HepG2 (cell line): ENCODE results near the gene ASAP2. TPM values are rescaled to one million over a fixed set of nuclear protein-coding genes. Genes with fewer than 3 reads are reported as not detected.

Experiments
- ATAC-seq: fragments of 200-7000 bp; cut with Tn5 transposase; 3 replicates; pipeline ENCODE4 v1.9.1; 2020; ENCODE audit warnings: mild to moderate bottlenecking, moderate library complexity
- BruUV-seq: library from RNA; stranded (reverse); fragments of 400-500 nt; replicated peaks from 2 replicates; lab custom pipeline; 2021; lab: Mats Ljungman, UMichigan
- CTCF ChIA-PET: fragments of 300-600 bp; formaldehyde crosslinking; extraction: SDS; loops from one replicate; lab custom pipeline; 2021; ENCODE audit warnings: low total read pairs, inconsistent platforms, low intra/inter-chr PET ratio; lab: Yijun Ruan, JAX
- POLR2A ChIA-PET: fragments of 350-600 bp; sonication (Branson Sonifier 250); formaldehyde crosslinking; loops from one replicate; lab custom pipeline; 2020; ENCODE audit warnings: antibody characterized with exemption, inconsistent platforms; lab: Yijun Ruan, JAX
- DNase-seq: peaks from one replicate; pipeline ENCODE4 v3.0.0-alpha.2; 2015; ENCODE audit warnings: low spot score
- FAIRE-seq: peaks from 3 replicates; lab custom pipeline; 2011; peaks lifted over from hg19 to GRCh38; lab: Jason Lieb, UNC
- H2AFZ ChIP-seq: one replicate; pipeline ENCODE4 v1.6.1; 2011; ENCODE audit warnings: low read length, inconsistent platforms
- H3K27ac ChIP-seq: fragments of 300-600 bp; 3 replicates; pipeline ENCODE4 v1.8.0; 2011; ENCODE audit warnings: mixed run types, mild to moderate bottlenecking, mixed read lengths, low read length, inconsistent platforms; ENCODE audit not compliant: insufficient read depth; ENCODE audit errors: extremely low read length
- H3K27me3 ChIP-seq, 2 experiments: fragments of 200-600 bp in 1 of 2; 2 replicates in 1 of 2; 3 replicates in 1 of 2; pipeline versions ENCODE4 v1.6.0 to v1.8.0; 2011; ENCODE audit warnings: low read length in 2 of 2, mild to moderate bottlenecking in 2 of 2, moderate library complexity in 2 of 2, inconsistent platforms in 1 of 2; ENCODE audit not compliant: insufficient read depth in 2 of 2, control insufficient read depth in 1 of 2
- H3K36me3 ChIP-seq, 2 experiments: fragments of 200-600 bp in 1 of 2; replicated peaks in 1 of 2; 2 replicates in 1 of 2; 3 replicates in 1 of 2; pipeline versions ENCODE4 v1.5.1 to v1.8.0; 2011; ENCODE audit warnings: low read length in 2 of 2, inconsistent platforms in 1 of 2; ENCODE audit not compliant: insufficient read depth in 2 of 2, control insufficient read depth in 1 of 2
- H3K4me1 ChIP-seq: 2 replicates; pipeline ENCODE4 v1.5.1; 2012; ENCODE audit warnings: low read length, inconsistent platforms; ENCODE audit not compliant: insufficient read depth
- H3K4me2 ChIP-seq: 2 replicates; pipeline ENCODE4 v1.6.0; 2011; ENCODE audit warnings: low read depth, low read length, inconsistent platforms
- H3K4me3 ChIP-seq, 3 experiments: fragments of 200-600 bp in 1 of 3; sonication (generic), shearing (Covaris generic) in 1 of 3; replicated peaks in 1 of 3; 2 replicates each; pipeline ENCODE4 v1.5.1; 2011 to 2016; ENCODE audit warnings: low read length in 3 of 3, inconsistent platforms in 2 of 3, low read depth in 2 of 3, mild to moderate bottlenecking in 2 of 3, control low read depth in 1 of 3, mixed read lengths in 1 of 3; ENCODE audit not compliant: insufficient read depth in 1 of 3
- H3K79me2 ChIP-seq: one replicate; pipeline ENCODE4 v1.6.1; 2011; ENCODE audit warnings: low read length, inconsistent platforms; ENCODE audit not compliant: insufficient read depth
- H3K9ac ChIP-seq: 2 replicates; pipeline ENCODE4 v1.6.0; 2011; ENCODE audit warnings: mild to moderate bottlenecking, low read depth, low read length, inconsistent platforms; ENCODE audit not compliant: insufficient read depth
- H3K9me3 ChIP-seq: 2 replicates; pipeline ENCODE4 v1.5.1; 2012; ENCODE audit warnings: mild to moderate bottlenecking, low read length
- H4K20me1 ChIP-seq: 2 replicates; pipeline ENCODE4 v1.6.0; 2011; ENCODE audit warnings: inconsistent platforms, mild to moderate bottlenecking, low read length, moderate library complexity; ENCODE audit not compliant: insufficient read depth
- AKNA ChIP-seq: sonication (generic); formaldehyde crosslinking; IDR thresholded peaks from 2 replicates; pipeline ENCODE4 v1.4.0; 2020; ENCODE audit warnings: missing genetic modification reagents, borderline replicate concordance
- ATRX ChIP-seq: sonication (generic); formaldehyde crosslinking; IDR thresholded peaks from 2 replicates; pipeline ENCODE4 v1.4.0; 2020; ENCODE audit warnings: missing genetic modification reagents, borderline replicate concordance
- BORCS8-MEF2B ChIP-seq: sonication (generic); formaldehyde crosslinking; IDR thresholded peaks from 2 replicates; pipeline ENCODE4 v1.8.0; 2022; ENCODE audit warnings: mild to moderate bottlenecking, missing genetic modification reagents
- CCAR2 ChIP-seq: fragments of 200-400 bp; formaldehyde crosslinking; optimal IDR thresholded peaks from 2 replicates; pipeline ENCODE3; 2018; ENCODE audit warnings: low read depth, mild to moderate bottlenecking, low read length, moderate library complexity
- GMEB1 ChIP-seq: sonication (generic); formaldehyde crosslinking; IDR thresholded peaks from 2 replicates; pipeline ENCODE4 v1.5.1; 2020; ENCODE audit warnings: missing genetic modification reagents, mild to moderate bottlenecking, borderline replicate concordance
- HNRNPUL1 ChIP-seq: fragments of 200-400 bp; formaldehyde crosslinking; IDR thresholded peaks from 2 replicates; pipeline ENCODE4 v1.6.1; 2017; ENCODE audit warnings: low read depth, mild to moderate bottlenecking, low read length, moderate library complexity
- MIER3 ChIP-seq: IDR thresholded peaks from 2 replicates; pipeline ENCODE4 v1.6.1; 2016; ENCODE audit warnings: missing compliant biosample characterization, borderline replicate concordance
- NCOA5 ChIP-seq: sonication (generic); formaldehyde crosslinking; IDR thresholded peaks from 2 replicates; pipeline ENCODE4 v1.4.0; 2020; ENCODE audit warnings: missing genetic modification reagents
- REXO4 ChIP-seq: sonication (generic); formaldehyde crosslinking; IDR thresholded peaks from 2 replicates; pipeline ENCODE4 v1.8.0; 2022; ENCODE audit warnings: missing genetic modification reagents, mild to moderate bottlenecking, borderline replicate concordance
- SETDB1 ChIP-seq: sonication (generic); formaldehyde crosslinking; IDR thresholded peaks from 2 replicates; pipeline ENCODE4 v1.5.1; 2020; ENCODE audit warnings: missing genetic modification reagents, mild to moderate bottlenecking, borderline replicate concordance
- SSRP1 ChIP-seq: IDR thresholded peaks from 2 replicates; pipeline ENCODE4 v1.6.1; 2016; ENCODE audit warnings: control low read depth
- TCF7L2 ChIP-seq: IDR thresholded peaks from 2 replicates; pipeline ENCODE4 v1.6.1; 2011; ENCODE audit warnings: mild to moderate bottlenecking, low read depth, low read length, moderate library complexity
- ZNF230 ChIP-seq: sonication (generic); formaldehyde crosslinking; IDR thresholded peaks from 2 replicates; pipeline ENCODE4 v1.4.0; 2020; ENCODE audit warnings: mild to moderate bottlenecking, missing genetic modification reagents
- ZNF513 ChIP-seq: sonication (generic); formaldehyde crosslinking; conservative IDR thresholded peaks from 2 replicates; pipeline ENCODE4 v1.5.0; 2020; ENCODE audit warnings: missing genetic modification reagents
- ZNF577 ChIP-seq: sonication (generic); formaldehyde crosslinking; IDR thresholded peaks from 2 replicates; pipeline ENCODE4 v1.4.0; 2020; ENCODE audit warnings: mild to moderate bottlenecking, low read depth, missing genetic modification reagents, borderline replicate concordance
- ZNF614 ChIP-seq: IDR thresholded peaks from 2 replicates; pipeline ENCODE4 v1.6.1; 2018; ENCODE audit warnings: missing biosample characterization, missing genetic modification reagents, inconsistent platforms, borderline replicate concordance
- WGBS: methylation state at CpG from one replicate; pipeline ENCODE4 v1.1.6; 2017; ENCODE audit warnings: low lambda C conversion rate; 5-methylcytosine and 5-hydroxymethylcytosine counted together
- in situ Hi-C: cut with HindIII; loops from 2 replicates; pipeline ENCODE4 v1.10.0; 2017; ENCODE audit warnings: low pct_unique_long_range_greater_than_20kb; ENCODE audit not compliant: extremely low pct_ligation_motif_present
- intact Hi-C: fragments of 100-400 bp; cut with micrococcal nuclease; formaldehyde crosslinking; loops from one replicate; pipeline ENCODE4 v1.10.0; 2022; ENCODE audit not compliant: unreplicated experiment
- polyA plus RNA-seq, 8 experiments: library from polyadenylated mRNA; depleted of rRNA in 3 of 8; stranded (reverse) in 7 of 8; unstranded in 1 of 8; fragments of >200 nt; fragmentation: Illumina TruSeq in 4 of 8; extraction: Trizol in 4 of 8; gene quantifications; 2 replicates each; pipeline versions ENCODE4 v1.2.1 to v1.2.3, GENCODE V29; 2011 to 2016; ENCODE audit warnings: low read depth in 4 of 8, missing spikeins in 1 of 8, mixed read lengths in 1 of 8; ENCODE audit not compliant: insufficient read depth in 1 of 8
- total RNA-seq, 5 experiments: library from RNA; depleted of rRNA; stranded (reverse); fragments of >200 nt; fragmentation: Illumina TruSeq; extraction: Trizol; gene quantifications; 2 replicates each; pipeline ENCODE4 v1.2.3, GENCODE V29; 2016; ENCODE audit warnings: low read depth in 1 of 5

Gene ASAP2
- total and polyA plus RNA-seq, 2 of the 13 experiments (the other 11 are each of a cell fraction or from before 2014, with no cell fraction given) = 7.3 to 22.3 TPM

- no peak for TF ChIP-seq AKNA (CRISPR knock-in tag)
- TF ChIP-seq MIER3 (CRISPR knock-in tag) = no peak
- no peak for TF ChIP-seq REXO4 (CRISPR knock-in tag)
Measured at GRCh38 chr2:9296559-9296958, 89.9 kb downstream of the ASAP2 start (continued).

GRCh38 chr2:9297156-9297555, 90.5 kb downstream of the ASAP2 start:
- POLR2A ChIA-PET = no interaction called here

More at GRCh38 chr2:9297156-9297555, 90.5 kb downstream of the ASAP2 start:
- no peaks in the 10 kb centered on the region for H3K27me3 ChIP-seq
- peaks cover 8 to 24% of the 10 kb centered on the region in 2 experiments; a peak in 4 of 5 replicates for H3K36me3 ChIP-seq
- in situ Hi-C loops = no loop called here
- no TSS peak for BruUV-seq
- H3K4me1 ChIP-seq = peaks cover 17% of the 10 kb centered on the region
- CTCF ChIA-PET = no interaction called here
- DNase-seq = no peak
- FAIRE-seq = no peak
- H3K4me3 ChIP-seq = no peak overlapping the region
- intact Hi-C loops = no loop called here
- H3K9ac ChIP-seq = no peak overlapping the region
- no peak overlapping the region for H3K4me2 ChIP-seq
- 93% methylated on average over 6 of the region's 6 CpGs for WGBS
- H4K20me1 ChIP-seq = no peaks in the 10 kb centered on the region; the same call in 1 of the 2 replicates
- no peak overlapping the region for H3K27ac ChIP-seq
- no peak for TF ChIP-seq SSRP1
- TF ChIP-seq CCAR2 = no peak
- TF ChIP-seq ZNF614 = no peak
- TF ChIP-seq ZNF577 (CRISPR knock-in tag) = no peak
- TF ChIP-seq NCOA5 (CRISPR knock-in tag) = no peak
- TF ChIP-seq TCF7L2 = no peak
- no peak for TF ChIP-seq HNRNPUL1
- TF ChIP-seq SETDB1 = no peak
- TF ChIP-seq ATRX (CRISPR knock-in tag) = no peak
- TF ChIP-seq ZNF513 (CRISPR knock-in tag) = no peak
- no peak for TF ChIP-seq GMEB1
- no peak for TF ChIP-seq ZNF230 (CRISPR knock-in tag)
- TF ChIP-seq BORCS8-MEF2B = no peak
- TF ChIP-seq, all 625 proteins: peak for 0
- H3K9me3 ChIP-seq = no peaks in the 10 kb centered on the region
- ATAC-seq = no peak
- no peaks in the 10 kb centered on the region for H3K79me2 ChIP-seq
- H2AFZ ChIP-seq = no peak overlapping the region
